Measurements from ENCODE around the gene GRM4. TPM values are rescaled to one million over a fixed set of nuclear protein-coding genes. Genes with fewer than 3 reads are reported as not detected.

The GRM4 gene
- total and polyA plus RNA-seq, 2 donors, result 0.01 to 0.11 TPM

- WGBS, result 95% methylated on average over 1 of the region's 1 CpG
- no peak for DNase-seq (ENCODE audit: extremely low spot score)
- Histone ChIP-seq H3K27ac (ENCODE audit: low read depth) (no peak overlapping the region), H3K36me3 (ENCODE audit: insufficient read depth) (no peaks in the 10 kb centered on the region), H3K4me1 (ENCODE audit: insufficient read depth) (no peaks in the 10 kb centered on the region), H3K4me3 (ENCODE audit: low read depth, low read length) (no peak overlapping the region)
Observed at GRCh38 chr6:33985947-33986346, 159.9 kb downstream of the GRM4 start.

GRCh38 chr6:33985313-33985751, 160.6 kb downstream of the GRM4 start:
- H3K27ac ChIP-seq (ENCODE audit: low read depth), result no peak overlapping the region
- DNase-seq (ENCODE audit: extremely low spot score), result no peak
- H3K4me1 ChIP-seq (ENCODE audit: insufficient read depth), result no peaks in the 10 kb centered on the region
- WGBS, result 71% methylated on average over 14 of the region's 14 CpGs
- no peak overlapping the region for H3K4me3 ChIP-seq (ENCODE audit: low read depth, low read length)
- no peaks in the 10 kb centered on the region for H3K36me3 ChIP-seq (ENCODE audit: insufficient read depth)

- DNase-seq (ENCODE audit: extremely low spot score), result no peak
- Histone ChIP-seq H3K27ac (ENCODE audit: low read depth) (no peak overlapping the region), H3K36me3 (ENCODE audit: insufficient read depth) (no peaks in the 10 kb centered on the region), H3K4me1 (ENCODE audit: insufficient read depth) (no peaks in the 10 kb centered on the region), H3K4me3 (ENCODE audit: low read depth, low read length) (no peak overlapping the region)
- 73% methylated on average over 21 of the region's 21 CpGs for WGBS
Observed at GRCh38 chr6:33984466-33985312, 161.2 kb downstream of the GRM4 start.

- Histone ChIP-seq H3K36me3 (ENCODE audit: insufficient read depth) (no peaks in the 10 kb centered on the region), H3K27ac (ENCODE audit: low read depth) (no peak overlapping the region), H3K4me3 (ENCODE audit: low read depth, low read length) (no peak overlapping the region), H3K4me1 (ENCODE audit: insufficient read depth) (no peaks in the 10 kb centered on the region)
- WGBS, result 80% methylated on average over 8 of the region's 8 CpGs
- no peak for DNase-seq (ENCODE audit: extremely low spot score)
Observed at GRCh38 chr6:33983721-33984465, 162.0 kb downstream of the GRM4 start.

- Histone ChIP-seq H3K4me1 (ENCODE audit: insufficient read depth) (no peaks in the 10 kb centered on the region), H3K27ac (ENCODE audit: low read depth) (no peak overlapping the region), H3K36me3 (ENCODE audit: insufficient read depth) (no peaks in the 10 kb centered on the region), H3K4me3 (ENCODE audit: low read depth, low read length) (no peak overlapping the region)
- no peak for DNase-seq (ENCODE audit: extremely low spot score)
- WGBS, result 21% methylated on average over 13 of the region's 13 CpGs
Observed at GRCh38 chr6:33983109-33983716, 162.7 kb downstream of the GRM4 start.

- no peak for DNase-seq (ENCODE audit: extremely low spot score)
Observed at GRCh38 chr6:33981861-33982260, 164.0 kb downstream of the GRM4 start.

GRCh38 chr6:33981421-33981820, 164.5 kb downstream of the GRM4 start:
- no peak overlapping the region for H3K27ac ChIP-seq (ENCODE audit: low read depth)
- no peaks in the 10 kb centered on the region for H3K4me1 ChIP-seq (ENCODE audit: insufficient read depth)
- H3K36me3 ChIP-seq (ENCODE audit: insufficient read depth), result no peaks in the 10 kb centered on the region
- H3K4me3 ChIP-seq (ENCODE audit: low read depth, low read length), result no peak overlapping the region
- no peak for DNase-seq (ENCODE audit: extremely low spot score)
- WGBS, result 94% methylated on average over 7 of the region's 7 CpGs

More at GRCh38 chr6:33981861-33982260, 164.0 kb downstream of the GRM4 start:
- WGBS, result 71% methylated on average over 4 of the region's 4 CpGs
- no peaks in the 10 kb centered on the region for H3K4me1 ChIP-seq (ENCODE audit: insufficient read depth)
- H3K27ac ChIP-seq (ENCODE audit: low read depth), result no peak overlapping the region
- no peaks in the 10 kb centered on the region for H3K36me3 ChIP-seq (ENCODE audit: insufficient read depth)
- H3K4me3 ChIP-seq (ENCODE audit: low read depth, low read length), result no peak overlapping the region

GRCh38 chr6:33980176-33981175, 165.4 kb downstream of the GRM4 start:
- Histone ChIP-seq H3K4me1 (ENCODE audit: insufficient read depth) (no peaks in the 10 kb centered on the region), H3K27ac (ENCODE audit: low read depth) (no peak overlapping the region), H3K36me3 (ENCODE audit: insufficient read depth) (no peaks in the 10 kb centered on the region), H3K4me3 (ENCODE audit: low read depth, low read length) (no peak overlapping the region)
- no peak for DNase-seq (ENCODE audit: extremely low spot score)
- 77% methylated on average over 25 of the region's 25 CpGs for WGBS

- no peak overlapping the region for H3K4me3 ChIP-seq (ENCODE audit: low read depth, low read length)
- WGBS, result 80% methylated on average over 4 of the region's 4 CpGs
- H3K27ac ChIP-seq (ENCODE audit: low read depth), result no peak overlapping the region
- H3K36me3 ChIP-seq (ENCODE audit: insufficient read depth), result no peaks in the 10 kb centered on the region
- DNase-seq (ENCODE audit: extremely low spot score), result no peak
- no peaks in the 10 kb centered on the region for H3K4me1 ChIP-seq (ENCODE audit: insufficient read depth)
Observed at GRCh38 chr6:33979750-33980149, 166.1 kb downstream of the GRM4 start.

GRCh38 chr6:33978412-33979150, 167.3 kb downstream of the GRM4 start:
- 73% methylated on average over 16 of the region's 16 CpGs for WGBS
- Histone ChIP-seq H3K4me1 (ENCODE audit: insufficient read depth) (no peaks in the 10 kb centered on the region), H3K27ac (ENCODE audit: low read depth) (no peak overlapping the region), H3K4me3 (ENCODE audit: low read depth, low read length) (no peak overlapping the region), H3K36me3 (ENCODE audit: insufficient read depth) (no peaks in the 10 kb centered on the region)
- no peak for DNase-seq (ENCODE audit: extremely low spot score)

- DNase-seq (ENCODE audit: extremely low spot score), result no peak
- no peaks in the 10 kb centered on the region for H3K4me1 ChIP-seq (ENCODE audit: insufficient read depth)
- 85% methylated on average over 15 of the region's 15 CpGs for WGBS
- no peaks in the 10 kb centered on the region for H3K36me3 ChIP-seq (ENCODE audit: insufficient read depth)
- no peak overlapping the region for H3K4me3 ChIP-seq (ENCODE audit: low read depth, low read length)
- no peak overlapping the region for H3K27ac ChIP-seq (ENCODE audit: low read depth)
Observed at GRCh38 chr6:33977606-33978411, 168.1 kb downstream of the GRM4 start.

Measured in urinary bladder (tissue), 4 donors.